PC-9 (cell line): Measurements from ENCODE around the gene HMGB2. TPM values are rescaled to one million over a fixed set of nuclear protein-coding genes. Genes with fewer than 3 reads are reported as not detected.

Source experiments
- BruUV-seq: library from RNA; stranded (reverse); fragments of 400-500 nt; replicated peaks from 2 replicates; lab custom pipeline; 2021; lab: Mats Ljungman, UMichigan
- CTCF ChIA-PET: fragments of 300-600 bp; sonication (Branson Sonifier 250); formaldehyde crosslinking; loops from one replicate; lab custom pipeline; 2022; ENCODE audit warnings: antibody characterized with exemption; lab: Charles Lee
- POLR2A ChIA-PET: fragments of 300-600 bp; sonication (Branson Sonifier 250); formaldehyde crosslinking; loops from one replicate; lab custom pipeline; 2022; ENCODE audit warnings: antibody characterized with exemption; ENCODE audit not compliant: unreplicated experiment; lab: Charles Lee
- DNase-seq, 2 experiments: peaks; one replicate each; pipeline versions ENCODE4 v3.0.0 to v3.0.0-alpha.2; 2015 to 2022; ENCODE audit warnings: mixed read lengths in 1 of 2
- H2AFZ ChIP-seq: fragments of 200-600 bp; sonication (generic); 2 replicates; pipeline ENCODE4 v1.8.1; 2017; ENCODE audit warnings: antibody characterized with exemption
- H3F3A ChIP-seq: fragments of 200-600 bp; sonication (generic); 2 replicates; pipeline ENCODE4 v1.8.1; 2017; ENCODE audit warnings: antibody characterized with exemption, mild to moderate bottlenecking, low read depth; ENCODE audit not compliant: insufficient read depth
- H3K27ac ChIP-seq: fragments of 200-600 bp; sonication (generic); 2 replicates; pipeline ENCODE4 v1.6.1; 2016; ENCODE audit warnings: mixed run types
- H3K27me3 ChIP-seq: fragments of 200-600 bp; sonication (generic); 2 replicates; pipeline ENCODE4 v1.6.1; 2016; ENCODE audit warnings: low read depth, mixed run types; ENCODE audit not compliant: insufficient read depth
- H3K36me3 ChIP-seq: fragments of 200-600 bp; sonication (generic); 2 replicates; pipeline ENCODE4 v1.6.1; 2016; ENCODE audit warnings: low read depth, mixed run types
- H3K4me1 ChIP-seq: fragments of 200-600 bp; sonication (generic); replicated peaks from 2 replicates; pipeline ENCODE4 v1.6.1; 2016; ENCODE audit warnings: mixed run types; ENCODE audit not compliant: insufficient read depth
- H3K4me2 ChIP-seq: fragments of 200-600 bp; sonication (generic); 2 replicates; pipeline ENCODE4 v1.6.1; 2017; ENCODE audit warnings: mixed run types
- H3K4me3 ChIP-seq: fragments of 200-600 bp; sonication (generic); 2 replicates; pipeline ENCODE4 v1.6.1; 2016; ENCODE audit warnings: mixed run types
- H3K79me2 ChIP-seq: fragments of 200-600 bp; sonication (generic); 2 replicates; pipeline ENCODE4 v1.6.1; 2017; ENCODE audit warnings: low read depth, mixed run types
- H3K9me2 ChIP-seq: fragments of 200-600 bp; sonication (generic); 2 replicates; pipeline ENCODE4 v1.8.1; 2017; ENCODE audit warnings: mild to moderate bottlenecking; ENCODE audit not compliant: insufficient read depth
- H3K9me3 ChIP-seq: fragments of 200-600 bp; sonication (generic); 2 replicates; pipeline ENCODE4 v1.8.1; 2016; ENCODE audit warnings: low read depth; ENCODE audit not compliant: insufficient read depth
- H4K20me1 ChIP-seq: fragments of 200-600 bp; sonication (generic); 2 replicates; pipeline ENCODE4 v1.8.1; 2017; ENCODE audit not compliant: insufficient read depth
- EZH2 ChIP-seq: fragments of 200-600 bp; sonication (generic); IDR thresholded peaks from 2 replicates; pipeline ENCODE4 v1.8.0; 2017; ENCODE audit warnings: antibody characterized with exemption, low read depth
- intact Hi-C: fragments of 100-400 bp; cut with micrococcal nuclease; formaldehyde crosslinking; loops from one replicate; pipeline ENCODE4 v1.10.0; 2022; ENCODE audit not compliant: unreplicated experiment
- total RNA-seq: library from RNA; stranded (reverse); gene quantifications from 2 replicates; pipeline ENCODE4 v1.2.3, GENCODE V29; 2021
- TF ChIP-seq, protein P1 (sequence below): fragments of 200-600 bp; sonication (generic); conservative IDR thresholded peaks from 2 replicates; pipeline ENCODE4 v1.6.1; 2017; ENCODE audit warnings: mixed run types, antibody characterized with exemption, mild to moderate bottlenecking, moderate library complexity

The HMGB2 gene
- total RNA-seq, 1 experiment from 2014 or later, result 213 TPM

DNA sequence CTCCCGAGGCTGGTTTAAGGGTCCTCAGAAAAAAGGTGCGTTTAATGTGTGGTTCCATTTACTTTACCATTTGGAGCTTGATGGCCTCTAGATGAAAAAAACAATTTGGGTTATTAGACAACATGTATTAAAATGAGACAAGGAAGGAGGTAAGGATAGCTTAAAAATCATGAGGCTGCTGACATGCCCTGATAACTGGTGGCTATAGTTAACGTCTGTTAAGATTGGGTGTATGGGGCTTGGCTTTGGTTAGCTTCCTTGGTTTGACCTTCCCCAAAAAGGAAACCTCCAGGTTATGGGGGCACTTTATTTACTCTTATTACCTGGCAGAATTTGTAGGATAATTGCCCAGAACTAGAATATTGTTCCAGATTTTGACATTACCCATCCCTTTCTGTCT, 51.5 kb downstream of the HMGB2 start:
- Histone ChIP-seq H3K27ac (no peak overlapping the region), H3K36me3 (no peaks in the 10 kb centered on the region), H4K20me1 (no peaks in the 10 kb centered on the region), H2AFZ (no peak overlapping the region), H3K4me1 (no peaks in the 10 kb centered on the region), H3K4me2 (no peak overlapping the region), H3F3A (no peaks in the 10 kb centered on the region), H3K27me3 (no peaks in the 10 kb centered on the region), H3K4me3 (no peak overlapping the region), H3K9me3 (no peaks in the 10 kb centered on the region; the same call in 1 of the 2 replicates), H3K79me2 (no peaks in the 10 kb centered on the region), H3K9me2 (no peaks in the 10 kb centered on the region)
- TF ChIP-seq EZH2, result no peak
- TF ChIP-seq, protein P1, sequence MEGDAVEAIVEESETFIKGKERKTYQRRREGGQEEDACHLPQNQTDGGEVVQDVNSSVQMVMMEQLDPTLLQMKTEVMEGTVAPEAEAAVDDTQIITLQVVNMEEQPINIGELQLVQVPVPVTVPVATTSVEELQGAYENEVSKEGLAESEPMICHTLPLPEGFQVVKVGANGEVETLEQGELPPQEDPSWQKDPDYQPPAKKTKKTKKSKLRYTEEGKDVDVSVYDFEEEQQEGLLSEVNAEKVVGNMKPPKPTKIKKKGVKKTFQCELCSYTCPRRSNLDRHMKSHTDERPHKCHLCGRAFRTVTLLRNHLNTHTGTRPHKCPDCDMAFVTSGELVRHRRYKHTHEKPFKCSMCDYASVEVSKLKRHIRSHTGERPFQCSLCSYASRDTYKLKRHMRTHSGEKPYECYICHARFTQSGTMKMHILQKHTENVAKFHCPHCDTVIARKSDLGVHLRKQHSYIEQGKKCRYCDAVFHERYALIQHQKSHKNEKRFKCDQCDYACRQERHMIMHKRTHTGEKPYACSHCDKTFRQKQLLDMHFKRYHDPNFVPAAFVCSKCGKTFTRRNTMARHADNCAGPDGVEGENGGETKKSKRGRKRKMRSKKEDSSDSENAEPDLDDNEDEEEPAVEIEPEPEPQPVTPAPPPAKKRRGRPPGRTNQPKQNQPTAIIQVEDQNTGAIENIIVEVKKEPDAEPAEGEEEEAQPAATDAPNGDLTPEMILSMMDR, result no peak
- intact Hi-C loops, result no loop called here
- BruUV-seq, result no TSS peak
- POLR2A ChIA-PET, result no interaction called here
- CTCF ChIA-PET, result no interaction called here
- no peak for DNase-seq

DNA sequence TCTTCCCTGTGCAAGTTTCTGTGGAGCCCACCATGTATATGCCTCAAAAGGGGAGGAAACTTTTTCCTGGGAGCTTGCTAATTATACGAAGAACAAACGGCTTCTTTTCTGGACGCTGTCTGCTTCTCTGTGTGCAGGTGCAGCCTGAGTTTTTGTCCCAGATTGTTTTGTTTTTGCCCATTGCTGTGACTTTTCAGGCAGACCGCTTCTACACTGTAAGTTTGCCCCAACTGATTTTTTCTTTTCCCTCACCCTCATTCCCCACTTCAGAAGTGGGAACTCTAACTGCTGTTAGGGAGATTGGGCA, 51.9 kb downstream of the HMGB2 start:
- no peaks in the 10 kb centered on the region for H3K4me1 ChIP-seq
- ChIA-PET POLR2A (no interaction called here), CTCF (no interaction called here)
- no peak overlapping the region for H3K4me2 ChIP-seq
- H3K9me3 ChIP-seq, result no peaks in the 10 kb centered on the region; the same call in 1 of the 2 replicates
- H3F3A ChIP-seq, result no peaks in the 10 kb centered on the region
- H3K9me2 ChIP-seq, result no peaks in the 10 kb centered on the region
- H3K27ac ChIP-seq, result no peak overlapping the region
- H3K79me2 ChIP-seq, result no peaks in the 10 kb centered on the region
- intact Hi-C loops, result no loop called here
- no peak for TF ChIP-seq EZH2
- H3K27me3 ChIP-seq, result no peaks in the 10 kb centered on the region
- DNase-seq, result no peak
- no TSS peak for BruUV-seq
- H3K36me3 ChIP-seq, result no peaks in the 10 kb centered on the region
- H3K4me3 ChIP-seq, result no peak overlapping the region
- no peaks in the 10 kb centered on the region for H4K20me1 ChIP-seq
- no peak overlapping the region for H2AFZ ChIP-seq

DNA sequence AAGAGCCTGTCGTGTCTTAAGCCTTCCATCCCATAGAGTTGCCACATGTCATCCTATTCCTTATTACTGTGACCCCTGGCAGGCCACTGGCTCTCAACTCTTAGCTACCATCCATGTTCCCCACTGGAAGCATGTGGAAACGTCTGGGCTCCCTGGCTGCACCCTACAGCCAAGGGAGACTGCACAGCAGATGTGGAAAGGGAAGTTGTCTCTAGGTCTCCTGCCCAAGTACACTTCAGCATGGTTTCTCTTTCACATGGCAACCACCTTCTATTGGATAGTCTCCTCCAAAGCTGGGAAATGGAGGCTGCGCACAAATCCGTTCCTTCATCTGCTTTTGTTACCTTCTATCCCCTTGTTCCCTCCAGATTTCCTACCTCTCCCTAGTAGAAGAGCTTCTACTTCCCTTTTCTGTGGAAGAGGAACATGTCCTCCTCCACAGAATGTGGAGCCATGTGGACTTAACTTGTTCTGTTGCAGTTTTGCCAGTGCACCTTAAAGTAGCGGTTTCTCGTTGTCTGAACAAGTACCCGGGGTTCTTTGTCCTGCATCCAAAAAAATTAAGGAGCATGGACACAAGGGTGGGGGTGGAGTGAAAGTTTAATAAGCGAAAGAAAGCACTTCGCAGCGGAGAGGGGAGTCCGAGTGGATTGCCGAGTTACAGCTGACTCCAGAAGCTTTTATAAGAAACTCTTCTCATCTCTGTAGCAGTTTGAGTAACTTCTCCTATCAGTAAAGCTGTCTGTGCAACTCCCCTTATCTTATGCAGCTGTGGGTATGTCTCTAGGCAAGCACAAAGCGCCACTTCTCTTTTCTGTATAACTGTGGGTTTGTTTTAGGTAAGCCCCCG, 52.5 kb downstream of the HMGB2 start:
- no peak overlapping the region for H3K27ac ChIP-seq
- CTCF ChIA-PET, result no interaction called here
- no TSS peak for BruUV-seq

More for the DNA sequence above, 52.5 kb downstream of the HMGB2 start:
- H3K79me2 ChIP-seq, result no peaks in the 10 kb centered on the region
- no peaks in the 10 kb centered on the region for H4K20me1 ChIP-seq
- no peak for DNase-seq
- H3K9me3 ChIP-seq, result no peaks in the 10 kb centered on the region; the same call in 1 of the 2 replicates
- intact Hi-C loops, result no loop called here
- no peaks in the 10 kb centered on the region for H3F3A ChIP-seq
- no peaks in the 10 kb centered on the region for H3K4me1 ChIP-seq
- no peaks in the 10 kb centered on the region for H3K27me3 ChIP-seq
- H2AFZ ChIP-seq, result no peak overlapping the region
- no peak overlapping the region for H3K4me3 ChIP-seq
- TF ChIP-seq EZH2, result no peak
- TF ChIP-seq, protein P1, result no peak
- no peak overlapping the region for H3K4me2 ChIP-seq
- no peaks in the 10 kb centered on the region for H3K36me3 ChIP-seq
- no peaks in the 10 kb centered on the region for H3K9me2 ChIP-seq
- POLR2A ChIA-PET, result no interaction called here

Other genes starting within 250 kb of the HMGB2 start
- 57.2 and 72.5 TPM in 2 replicates for gene GALNT7, start 165.5 kb downstream of the HMGB2 start, total RNA-seq
- gene SAP30, start 36.6 kb upstream of the HMGB2 start, total RNA-seq, result 8.0 and 11.4 TPM in 2 replicates
- not detected in 2 replicates for gene SCRG1, start 64.8 kb upstream of the HMGB2 start, total RNA-seq
- not detected in 2 replicates for gene HAND2, start 195.9 kb upstream of the HMGB2 start, total RNA-seq